ENCODE data around the gene CASZ1. TPM values are rescaled to one million over a fixed set of nuclear protein-coding genes. Genes with fewer than 3 reads are reported as not detected.

Gene CASZ1
- total RNA-seq, 1 donor from 2014 or later = 50.3 TPM

- ATAC-seq (ENCODE audit: poor library complexity) (peak; percentile 63), DNase-seq (peak; percentile 48)
- intact Hi-C loops (cut with DNase I) = no loop called here
These were observed 15.3 kb downstream of the CASZ1 start for GRCh38 chr1:10781137-10781536.

GRCh38 chr1:10779841-10780240 is 16.6 kb downstream of the CASZ1 start:
- intact Hi-C loops (cut with DNase I) = no loop called here
- DNase-seq (no peak), ATAC-seq (ENCODE audit: poor library complexity) (no peak)

- ATAC-seq (ENCODE audit: poor library complexity) = peak; percentile 41
- DNase-seq = peak; percentile 44
- intact Hi-C loops (cut with DNase I) = no loop called here
These were observed 17.2 kb downstream of the CASZ1 start for GRCh38 chr1:10779201-10779600.

GRCh38 chr1:10778640-10779039 is 17.8 kb downstream of the CASZ1 start:
- no peak for ATAC-seq (ENCODE audit: poor library complexity)
- intact Hi-C loops (cut with DNase I) = no loop called here
- DNase-seq = peak; percentile 16

GRCh38 chr1:10777749-10778574 is 18.5 kb downstream of the CASZ1 start:
- no peak for ATAC-seq (ENCODE audit: poor library complexity)
- intact Hi-C loops (cut with DNase I) = no loop called here

GRCh38 chr1:10776190-10776905 is 20.1 kb downstream of the CASZ1 start:
- ATAC-seq (ENCODE audit: poor library complexity) (no peak), DNase-seq (peak; percentile 30)
- intact Hi-C loops (cut with DNase I) = no loop called here

More at GRCh38 chr1:10777749-10778574, 18.5 kb downstream of the CASZ1 start:
- no peak for DNase-seq

- intact Hi-C loops (cut with DNase I) = no loop called here
- DNase-seq (no peak), ATAC-seq (ENCODE audit: poor library complexity) (no peak)
These were observed 20.7 kb downstream of the CASZ1 start for GRCh38 chr1:10775763-10776162.

GRCh38 chr1:10774615-10775310 is 21.7 kb downstream of the CASZ1 start:
- intact Hi-C loops (cut with DNase I) = no loop called here
- DNase-seq = peak; percentile 46
- peak; percentile 46 for ATAC-seq (ENCODE audit: poor library complexity)

- intact Hi-C loops (cut with DNase I) = no loop called here
- ATAC-seq (ENCODE audit: poor library complexity) (peak; percentile 90), DNase-seq (peak; percentile 41)
These were observed 22.4 kb downstream of the CASZ1 start for GRCh38 chr1:10773851-10774614.

- no peak for ATAC-seq (ENCODE audit: poor library complexity)
- intact Hi-C loops (cut with DNase I) = no loop called here
- DNase-seq = peak; percentile 22
These were observed 23.1 kb downstream of the CASZ1 start for GRCh38 chr1:10773376-10773775.

- no peak for ATAC-seq (ENCODE audit: poor library complexity)
- DNase-seq = peak; percentile 16
These were observed 23.7 kb downstream of the CASZ1 start for GRCh38 chr1:10772711-10773110.

GRCh38 chr1:10771789-10772188 is 24.7 kb downstream of the CASZ1 start:
- ATAC-seq (ENCODE audit: poor library complexity) = no peak
- intact Hi-C loops (cut with DNase I) = no loop called here
- DNase-seq = peak; percentile 29

More at GRCh38 chr1:10772711-10773110, 23.7 kb downstream of the CASZ1 start:
- intact Hi-C loops (cut with DNase I) = no loop called here

- no peak for ATAC-seq (ENCODE audit: poor library complexity)
- intact Hi-C loops (cut with DNase I) = no loop called here
- DNase-seq = peak; percentile 31
These were observed 27.9 kb downstream of the CASZ1 start for GRCh38 chr1:10768552-10768951.

GRCh38 chr1:10767282-10767681 is 29.2 kb downstream of the CASZ1 start:
- intact Hi-C loops (cut with DNase I) = no loop called here
- ATAC-seq (ENCODE audit: poor library complexity) (no peak), DNase-seq (peak; percentile 3)

GRCh38 chr1:10765734-10766478 is 30.5 kb downstream of the CASZ1 start:
- intact Hi-C loops (cut with DNase I) = no loop called here
- DNase-seq = no peak
- peak; percentile 26 for ATAC-seq (ENCODE audit: poor library complexity)

- no peak for DNase-seq
- intact Hi-C loops (cut with DNase I) = no loop called here
- ATAC-seq (ENCODE audit: poor library complexity) = peak; percentile 4
These were observed 31.1 kb downstream of the CASZ1 start for GRCh38 chr1:10765304-10765703.

GRCh38 chr1:10764296-10764798 is 32.1 kb downstream of the CASZ1 start:
- ATAC-seq (ENCODE audit: poor library complexity) (peak; percentile 53), DNase-seq (no peak)
- intact Hi-C loops (cut with DNase I) = no loop called here

- intact Hi-C loops (cut with DNase I) = no loop called here
- DNase-seq = no peak
These were observed 33.6 kb downstream of the CASZ1 start for GRCh38 chr1:10762875-10763274.

More at GRCh38 chr1:10762875-10763274, 33.6 kb downstream of the CASZ1 start:
- no peak for ATAC-seq (ENCODE audit: poor library complexity)

All from Right ventricle myocardium superior (tissue), 1 donor.